BLaER1 treated with 17β-estradiol and CSF1 and Interleukin-3, amounts not matched to agents 10 nM and 100 nM (cell line): ENCODE results near the gene GRM4.

Source experiments
- H3K27ac ChIP-seq, 11 experiments: shearing (Covaris generic); formaldehyde crosslinking; 2 replicates each; pipeline ENCODE4 v1.8.1; 2022
- H3K27me3 ChIP-seq, 11 experiments: shearing (Covaris generic); formaldehyde crosslinking; 2 replicates each; pipeline ENCODE4 v1.8.1; 2022
- H3K36me3 ChIP-seq, 11 experiments: shearing (Covaris generic); formaldehyde crosslinking; 2 replicates each; pipeline ENCODE4 v1.8.1; 2022
- H3K4me1 ChIP-seq, 10 experiments: shearing (Covaris generic); formaldehyde crosslinking; 2 replicates each; pipeline ENCODE4 v1.8.1; 2022
- H3K4me2 ChIP-seq, 11 experiments: shearing (Covaris generic); formaldehyde crosslinking; 2 replicates each; pipeline ENCODE4 v1.8.1; 2022
- H3K4me3 ChIP-seq, 10 experiments: shearing (Covaris generic); formaldehyde crosslinking; 2 replicates each; pipeline ENCODE4 v1.8.1; 2022
- H3K9ac ChIP-seq, 11 experiments: shearing (Covaris generic); formaldehyde crosslinking; 2 replicates each; pipeline ENCODE4 v1.8.1; 2022
- H3K9me3 ChIP-seq, 11 experiments: shearing (Covaris generic); formaldehyde crosslinking; replicated peaks in 1 of 11; 2 replicates each; pipeline ENCODE4 v1.8.1; 2022
- H4K20me1 ChIP-seq, 11 experiments: shearing (Covaris generic); formaldehyde crosslinking; 2 replicates each; pipeline ENCODE4 v1.8.1; 2022
- Cebpa-rat ChIP-seq, 11 experiments: shearing (Covaris generic); IDR thresholded peaks; 2 replicates each; pipeline ENCODE4 v1.8.1; 2022

GRM4 gene

DNA sequence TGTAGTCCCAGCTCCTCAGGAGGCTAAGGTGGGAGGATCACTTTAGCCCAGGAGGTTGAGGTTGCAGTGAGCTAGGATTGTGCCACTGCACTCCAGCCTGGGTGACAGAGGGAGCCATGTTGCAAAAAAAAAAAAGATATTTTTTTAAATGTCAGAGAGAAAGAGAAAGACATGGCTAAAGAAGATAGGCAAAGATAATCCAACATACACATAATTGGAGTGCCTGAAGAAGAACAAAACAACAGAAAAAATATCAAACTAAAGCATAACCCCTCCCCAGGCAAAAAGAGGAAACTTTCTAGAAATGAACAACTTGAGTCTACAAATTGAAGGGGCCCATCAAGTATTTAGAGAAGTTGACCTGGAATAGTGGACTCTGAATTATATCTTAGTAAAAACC is 14.0 kb upstream of the GRM4 start:
- Histone ChIP-seq H4K20me1 (peaks cover 0 to 5% (median 0%) of the 10 kb centered on the region in 11 experiments; a peak in 1 of 22 replicates), H3K4me2 (no peak overlapping the region), H3K9ac (no peak overlapping the region), H3K36me3 (no peaks in the 10 kb centered on the region), H3K27ac (no peak overlapping the region), H3K4me3 (no peak overlapping the region), H3K27me3 (peaks cover 0 to 3% (median 0%) of the 10 kb centered on the region in 11 experiments; a peak in 6 of 22 replicates), H3K4me1 (peaks cover 0 to 17% (median 0%) of the 10 kb centered on the region in 10 experiments; a peak in 2 of 20 replicates), H3K9me3 (peaks cover 16 to 19% (median 16%) of the 10 kb centered on the region in 11 experiments)
- TF ChIP-seq Cebpa-rat (IDR thresholded peaks at IDR 0.05), result no peak

DNA sequence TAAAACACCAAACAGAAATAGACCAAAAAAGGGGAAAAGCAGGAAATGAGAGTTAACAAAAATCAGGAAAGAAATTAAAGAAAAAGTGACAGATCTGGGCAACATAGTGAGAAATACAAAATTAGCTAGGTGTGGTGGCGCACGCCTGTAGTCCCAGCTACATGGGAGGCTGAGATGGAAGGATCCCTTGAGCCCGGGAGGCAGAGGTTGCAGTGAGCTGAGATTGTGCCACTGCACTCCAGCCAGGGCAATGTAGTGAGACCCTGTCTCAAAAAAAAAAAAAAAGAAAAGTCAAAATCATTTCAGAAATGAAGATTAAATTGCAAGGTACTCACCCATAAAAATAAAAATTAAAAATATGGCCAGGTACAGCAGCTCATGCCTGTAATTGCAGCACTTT is 13.0 kb upstream of the GRM4 start:
- Histone ChIP-seq H3K27ac (no peak overlapping the region), H3K4me1 (peaks cover 0 to 17% (median 6%) of the 10 kb centered on the region in 10 experiments; a peak in 7 of 20 replicates), H3K4me3 (no peak overlapping the region), H3K4me2 (no peak overlapping the region), H3K9ac (no peak overlapping the region), H4K20me1 (peaks cover 0 to 5% (median 0%) of the 10 kb centered on the region in 11 experiments; a peak in 1 of 22 replicates), H3K9me3 (peaks cover 16 to 19% (median 16%) of the 10 kb centered on the region in 11 experiments), H3K27me3 (peaks cover 7 to 12% (median 8%) of the 10 kb centered on the region in 11 experiments; a peak in 21 of 22 replicates), H3K36me3 (no peaks in the 10 kb centered on the region)
- TF ChIP-seq Cebpa-rat (IDR thresholded peaks at IDR 0.05), result no peak

DNA sequence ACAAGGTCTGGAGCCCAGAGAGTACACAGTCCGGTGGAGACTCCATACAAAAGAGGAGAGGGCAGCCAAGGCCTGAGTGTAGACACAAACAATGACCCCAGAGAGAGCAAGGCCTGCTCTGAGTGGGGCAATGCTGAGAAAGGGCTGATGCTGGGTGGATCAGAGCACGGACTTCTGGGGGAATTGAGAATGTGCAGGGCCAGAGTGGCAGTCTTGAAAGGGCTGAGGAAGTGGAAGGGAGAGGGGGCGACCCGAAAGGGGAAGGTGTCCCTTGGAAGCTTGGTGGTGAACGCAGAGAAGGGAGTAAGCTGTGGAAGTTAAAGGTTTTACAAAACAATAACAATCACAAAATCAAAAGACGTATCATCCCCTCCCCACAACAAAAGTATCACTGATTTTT is 12.0 kb upstream of the GRM4 start:
- H3K9ac ChIP-seq, result no peak overlapping the region
- H3K4me1 ChIP-seq, result peaks cover 5 to 18% (median 10%) of the 10 kb centered on the region in 10 experiments; a peak in 9 of 20 replicates
- peak overlapping the region in 1 of 11 experiments; percentile 10; a peak in 1 of 22 replicates for H3K4me2 ChIP-seq
- H3K9me3 ChIP-seq, result peaks cover 16 to 19% (median 16%) of the 10 kb centered on the region in 11 experiments
- H3K27me3 ChIP-seq, result peaks cover 10 to 23% (median 18%) of the 10 kb centered on the region in 11 experiments; a peak in 21 of 22 replicates
- peaks cover 0 to 9% (median 0%) of the 10 kb centered on the region in 11 experiments; a peak in 3 of 22 replicates for H4K20me1 ChIP-seq
- no peak overlapping the region for H3K4me3 ChIP-seq
- no peak for TF ChIP-seq Cebpa-rat (IDR thresholded peaks at IDR 0.05)
- H3K36me3 ChIP-seq, result no peaks in the 10 kb centered on the region
- H3K27ac ChIP-seq, result no peak overlapping the region

DNA sequence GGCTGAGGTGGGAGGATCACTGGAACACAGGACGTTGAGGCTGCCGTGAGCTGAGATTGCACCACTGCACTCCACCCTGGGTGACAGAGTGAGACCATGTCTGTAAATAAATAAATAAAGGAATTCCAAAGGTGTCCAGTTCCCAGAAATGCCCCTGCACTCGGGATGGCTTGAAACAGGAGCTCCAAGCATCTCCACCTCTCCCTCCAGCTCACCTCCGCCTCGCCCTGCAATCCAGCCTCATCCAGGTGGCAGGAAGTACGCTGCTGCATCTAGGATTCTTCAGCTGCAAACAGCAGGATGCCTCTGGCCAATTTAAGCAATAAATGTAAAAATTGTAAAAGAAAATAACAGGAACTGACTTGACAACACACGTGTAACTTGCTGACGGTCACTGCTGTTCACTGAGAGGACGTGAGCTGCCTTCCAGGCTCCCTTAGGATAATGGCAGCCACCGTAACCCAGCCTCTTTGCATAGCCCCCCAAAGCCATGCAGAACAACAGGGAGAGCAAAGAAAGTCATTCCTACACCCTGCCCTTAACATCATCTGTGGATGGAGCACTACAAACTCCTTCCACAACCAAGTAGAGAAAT is 11.4 kb upstream of the GRM4 start:
- Histone ChIP-seq H3K4me1 (peaks cover 5 to 18% (median 10%) of the 10 kb centered on the region in 10 experiments; a peak in 9 of 20 replicates), H4K20me1 (peaks cover 0 to 9% (median 0%) of the 10 kb centered on the region in 11 experiments; a peak in 3 of 22 replicates), H3K9me3 (peaks cover 16 to 19% (median 16%) of the 10 kb centered on the region in 11 experiments), H3K36me3 (no peaks in the 10 kb centered on the region), H3K4me3 (no peak overlapping the region), H3K27me3 (peaks cover 10 to 26% (median 20%) of the 10 kb centered on the region in 11 experiments; a peak in 21 of 22 replicates), H3K27ac (no peak overlapping the region), H3K9ac (peak overlapping the region in 1 of 11 experiments; percentile 11; a peak in 1 of 22 replicates), H3K4me2 (0 out of 22 replicates have a peak overlapping the region, but pooled peaks of 1 of the 11 experiments have one; percentile 10)
- no peak for TF ChIP-seq Cebpa-rat (IDR thresholded peaks at IDR 0.05)

DNA sequence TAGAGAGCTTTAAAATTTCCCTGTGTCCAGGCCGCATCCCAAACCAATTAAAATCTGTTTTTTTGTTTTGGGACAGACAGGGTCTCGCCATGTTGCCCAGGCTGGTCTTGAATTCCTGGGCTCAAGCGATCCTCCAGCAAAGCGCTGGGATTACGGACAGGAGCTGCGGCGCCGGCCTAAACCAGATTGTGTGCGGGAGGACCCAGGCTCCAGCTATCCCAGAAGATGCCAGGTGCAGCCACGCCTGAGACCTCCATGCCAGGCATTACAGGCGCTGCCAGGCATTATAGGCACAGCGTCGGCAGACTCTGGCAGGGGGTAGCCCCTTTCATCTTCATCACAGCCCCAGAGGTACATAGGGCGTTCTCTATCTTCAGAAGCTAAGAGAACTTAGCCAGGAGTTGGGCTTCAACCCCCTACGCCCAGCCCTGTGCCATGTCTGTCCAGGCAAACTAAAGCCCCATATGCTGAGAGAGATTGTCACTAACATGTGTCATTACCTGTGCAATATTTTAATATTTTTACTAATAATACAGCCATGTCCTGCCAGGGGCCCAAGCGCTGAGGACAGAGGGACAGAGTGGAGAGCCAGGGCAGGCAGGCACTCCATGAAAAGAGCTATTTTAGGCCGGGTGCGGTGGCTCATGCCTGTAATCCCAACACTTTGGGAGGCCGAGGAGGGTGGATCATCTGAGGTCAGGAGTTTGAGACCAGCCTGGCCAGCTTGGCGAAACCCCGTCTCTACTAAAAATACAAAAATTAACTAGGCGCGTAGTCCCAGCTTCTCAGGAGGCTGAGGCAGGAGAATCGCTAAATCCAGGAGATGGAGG is 9.8 kb upstream of the GRM4 start:
- peaks cover 10 to 37% (median 28%) of the 10 kb centered on the region in 11 experiments; a peak in 21 of 22 replicates for H3K27me3 ChIP-seq
- H3K36me3 ChIP-seq, result no peaks in the 10 kb centered on the region
- no peak for TF ChIP-seq Cebpa-rat (IDR thresholded peaks at IDR 0.05)
- H3K27ac ChIP-seq, result no peak overlapping the region
- H3K9ac ChIP-seq, result peak overlapping the region in 1 of 11 experiments; percentile 31; a peak in 1 of 22 replicates
- H3K4me2 ChIP-seq, result no peak overlapping the region; a peak in 1 of 22 replicates
- peaks cover 0 to 16% (median 0%) of the 10 kb centered on the region in 11 experiments; a peak in 5 of 22 replicates for H4K20me1 ChIP-seq
- peaks cover 16 to 19% (median 16%) of the 10 kb centered on the region in 11 experiments for H3K9me3 ChIP-seq
- no peak overlapping the region for H3K4me3 ChIP-seq
- peaks cover 5 to 18% (median 9%) of the 10 kb centered on the region in 10 experiments; a peak in 9 of 20 replicates for H3K4me1 ChIP-seq

DNA sequence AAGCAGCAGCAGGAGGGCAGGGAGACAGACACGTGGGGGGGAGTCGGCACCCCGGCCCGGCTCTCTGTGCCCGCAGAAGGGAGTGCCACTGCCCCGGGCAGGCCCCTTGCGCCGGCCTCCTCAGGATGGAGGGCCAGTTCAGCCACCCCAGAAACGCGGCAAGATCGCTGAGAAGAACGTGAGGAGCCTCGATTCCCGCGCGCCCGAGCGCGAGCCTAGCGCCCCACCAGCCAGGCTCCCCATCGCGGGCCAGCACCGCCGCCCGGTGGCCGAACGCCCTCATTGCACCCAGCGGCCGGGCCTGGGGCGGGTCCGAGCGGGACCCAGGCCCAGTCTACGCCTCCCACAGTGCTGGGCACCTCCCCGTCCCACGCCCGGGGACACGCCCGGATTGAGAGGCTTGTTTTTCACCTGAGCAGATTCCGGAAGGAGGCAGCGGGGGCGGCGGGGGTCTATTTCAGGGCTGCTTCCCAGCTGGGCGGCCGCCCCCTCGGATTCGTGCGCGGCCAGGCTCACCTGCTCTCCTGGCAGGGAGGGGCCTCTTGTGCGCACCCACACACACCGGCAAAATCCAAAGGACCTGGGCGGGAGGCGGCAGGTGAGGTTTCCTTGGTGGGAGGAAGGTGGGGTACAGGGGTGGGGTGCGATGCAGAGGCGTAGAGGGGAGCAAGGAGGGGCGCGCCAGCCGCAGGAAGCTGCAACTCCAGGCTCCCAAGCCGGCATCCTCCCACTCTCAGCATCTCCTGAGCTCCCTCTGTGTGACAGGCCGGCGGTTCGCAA is 9.0 kb upstream of the GRM4 start:
- H3K4me2 ChIP-seq, result peak overlapping the region; percentile 81 to 95 (median 89)
- no peak overlapping the region for H3K27ac ChIP-seq
- H3K27me3 ChIP-seq, result peaks cover 10 to 40% (median 30%) of the 10 kb centered on the region in 11 experiments; a peak in 21 of 22 replicates
- H3K4me3 ChIP-seq, result peak overlapping the region in 8 of 10 experiments; percentile 29 to 63 (median 44); a peak in 8 of 20 replicates
- H4K20me1 ChIP-seq, result peaks cover 0 to 17% (median 0%) of the 10 kb centered on the region in 11 experiments; a peak in 5 of 22 replicates
- H3K9me3 ChIP-seq, result peaks cover 9 to 12% (median 11%) of the 10 kb centered on the region in 11 experiments
- no peaks in the 10 kb centered on the region for H3K36me3 ChIP-seq
- peak overlapping the region in 10 of 11 experiments; percentile 40 to 70 (median 56); a peak in 16 of 22 replicates for H3K9ac ChIP-seq
- no peak for TF ChIP-seq Cebpa-rat (IDR thresholded peaks at IDR 0.05)
- peaks cover 5 to 18% (median 9%) of the 10 kb centered on the region in 10 experiments; a peak in 9 of 20 replicates for H3K4me1 ChIP-seq

DNA sequence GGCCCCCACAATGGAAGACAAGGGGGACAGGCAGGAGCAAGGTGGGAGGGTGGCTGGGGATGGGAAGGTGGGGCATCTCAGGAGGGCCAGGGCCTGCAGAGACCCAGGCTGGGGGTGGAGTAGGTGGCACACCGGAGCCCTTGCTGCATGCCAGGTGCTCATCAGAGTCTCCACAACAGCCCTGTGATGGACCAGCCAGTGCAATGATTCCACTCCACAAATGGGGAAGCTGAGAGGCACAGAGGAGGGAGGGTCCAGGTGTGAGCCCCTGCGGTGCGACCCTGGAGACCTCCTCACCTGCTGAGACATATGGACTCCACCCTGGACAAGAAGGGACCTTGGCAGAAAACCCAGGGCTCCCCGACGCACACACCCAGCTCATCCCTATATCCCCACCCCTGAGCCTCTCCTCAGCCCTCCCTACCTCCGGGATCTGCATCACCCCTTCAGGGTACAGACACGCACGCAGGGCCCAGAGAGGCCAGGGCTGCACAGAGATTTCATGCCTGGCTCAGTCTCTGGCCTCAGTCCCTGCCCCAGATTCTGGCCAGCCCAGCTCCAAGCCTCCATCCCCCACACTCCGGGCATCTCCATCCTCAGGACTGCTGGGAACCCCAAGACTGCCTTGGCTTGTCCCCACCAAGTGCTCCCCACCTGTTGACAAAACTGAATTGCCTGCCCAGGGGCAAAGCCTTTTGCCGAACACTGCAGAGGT is 7.1 kb upstream of the GRM4 start:
- no peaks in the 10 kb centered on the region for H3K9me3 ChIP-seq
- H3K27ac ChIP-seq, result no peak overlapping the region
- H3K36me3 ChIP-seq, result no peaks in the 10 kb centered on the region
- H3K4me1 ChIP-seq, result peaks cover 4 to 35% (median 15%) of the 10 kb centered on the region in 10 experiments; a peak in 16 of 20 replicates
- peaks cover 0 to 24% (median 0%) of the 10 kb centered on the region in 11 experiments; a peak in 5 of 22 replicates for H4K20me1 ChIP-seq
- peak overlapping the region in 4 of 11 experiments; percentile 7 to 90 (median 18); a peak in 5 of 22 replicates for H3K4me2 ChIP-seq
- no peak for TF ChIP-seq Cebpa-rat (IDR thresholded peaks at IDR 0.05)
- H3K9ac ChIP-seq, result no peak overlapping the region
- no peak overlapping the region for H3K4me3 ChIP-seq
- H3K27me3 ChIP-seq, result peaks cover 10 to 40% (median 33%) of the 10 kb centered on the region in 11 experiments; a peak in 21 of 22 replicates
